HG03457 (cell line): ENCODE measurements around the gene KDM2A.
"Not testable (repeated sequence)": the region's sequence is repeated elsewhere in the genome, so short reads cannot be mapped to it uniquely, and the experiment has no call there.

Experiments
- ATAC-seq: cut with Tn5 transposase; IDR thresholded peaks from one replicate; pipeline ENCODE4 v1.9.1; 2021; ENCODE audit warnings: moderate number of reproducible peaks; ENCODE audit not compliant: unreplicated experiment

Gene KDM2A

DNA sequence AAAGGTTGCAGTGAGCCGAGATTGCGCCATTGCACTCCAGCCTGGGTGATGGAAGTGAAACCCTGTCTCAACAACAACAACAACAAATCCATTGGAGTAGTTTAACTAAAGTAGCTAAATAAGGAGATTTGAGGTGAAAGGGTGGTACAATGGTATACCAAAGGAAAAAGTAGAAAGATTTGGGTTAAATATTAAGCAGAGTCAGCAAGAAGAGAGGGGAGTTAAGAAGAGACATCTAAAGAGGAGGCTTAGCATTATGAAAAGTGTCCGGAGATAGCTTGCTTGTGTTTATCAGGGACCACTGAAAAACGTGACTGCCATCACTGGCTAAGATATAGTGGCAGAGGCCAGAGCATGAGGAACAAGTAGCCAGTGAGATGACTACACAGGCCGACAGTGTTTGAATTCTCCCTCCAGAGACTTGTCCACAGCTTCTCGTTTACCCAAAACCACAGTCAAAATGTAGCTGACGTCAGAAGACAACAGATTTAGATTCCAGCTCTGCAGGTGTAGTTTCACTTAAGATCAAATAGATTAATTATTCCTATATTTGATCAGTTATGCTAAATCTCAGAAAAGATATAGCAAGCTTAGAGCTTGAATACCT lies 114.6 kb downstream of the KDM2A start:
- no peak for ATAC-seq

DNA sequence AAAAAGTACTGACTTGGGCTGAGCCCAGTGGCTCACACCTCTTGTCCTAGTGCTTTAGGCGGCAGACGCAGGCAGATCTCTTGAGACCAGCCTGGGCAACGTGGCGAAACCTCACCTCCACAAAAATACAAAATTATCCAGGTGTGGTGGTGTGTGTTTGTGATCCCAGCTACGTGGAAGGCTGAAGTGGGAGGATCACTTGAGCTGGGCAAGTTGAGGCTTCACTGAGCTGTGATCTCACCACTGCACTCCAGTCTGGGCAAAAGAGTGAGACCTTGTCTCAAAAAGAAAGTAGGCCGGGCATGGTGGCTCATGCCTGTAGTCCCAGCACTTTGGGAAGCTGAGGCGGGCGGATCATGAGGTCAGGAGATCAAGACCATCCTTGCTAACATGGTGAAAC lies 115.5 kb downstream of the KDM2A start:
- ATAC-seq, result not testable (repeated sequence)

DNA sequence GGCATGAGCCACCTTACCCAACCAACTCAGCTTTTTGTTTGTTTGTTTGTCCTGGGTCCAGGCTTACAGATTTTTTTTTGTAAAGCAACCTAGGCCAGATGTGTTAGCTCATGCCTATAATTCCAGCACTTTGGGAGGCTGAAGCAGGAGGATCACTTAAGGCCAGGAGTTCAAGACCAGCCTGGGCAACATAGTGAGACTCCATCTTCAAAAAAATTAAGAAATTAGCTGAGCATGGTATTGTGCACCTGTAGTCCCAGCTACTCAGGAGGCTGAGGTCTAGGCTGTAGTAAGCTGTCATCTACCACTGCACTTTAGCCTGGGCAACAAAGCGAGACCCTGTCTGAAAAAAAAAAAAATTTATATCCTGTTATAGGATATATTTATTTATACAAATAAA lies 118.5 kb downstream of the KDM2A start:
- no peak for ATAC-seq

DNA sequence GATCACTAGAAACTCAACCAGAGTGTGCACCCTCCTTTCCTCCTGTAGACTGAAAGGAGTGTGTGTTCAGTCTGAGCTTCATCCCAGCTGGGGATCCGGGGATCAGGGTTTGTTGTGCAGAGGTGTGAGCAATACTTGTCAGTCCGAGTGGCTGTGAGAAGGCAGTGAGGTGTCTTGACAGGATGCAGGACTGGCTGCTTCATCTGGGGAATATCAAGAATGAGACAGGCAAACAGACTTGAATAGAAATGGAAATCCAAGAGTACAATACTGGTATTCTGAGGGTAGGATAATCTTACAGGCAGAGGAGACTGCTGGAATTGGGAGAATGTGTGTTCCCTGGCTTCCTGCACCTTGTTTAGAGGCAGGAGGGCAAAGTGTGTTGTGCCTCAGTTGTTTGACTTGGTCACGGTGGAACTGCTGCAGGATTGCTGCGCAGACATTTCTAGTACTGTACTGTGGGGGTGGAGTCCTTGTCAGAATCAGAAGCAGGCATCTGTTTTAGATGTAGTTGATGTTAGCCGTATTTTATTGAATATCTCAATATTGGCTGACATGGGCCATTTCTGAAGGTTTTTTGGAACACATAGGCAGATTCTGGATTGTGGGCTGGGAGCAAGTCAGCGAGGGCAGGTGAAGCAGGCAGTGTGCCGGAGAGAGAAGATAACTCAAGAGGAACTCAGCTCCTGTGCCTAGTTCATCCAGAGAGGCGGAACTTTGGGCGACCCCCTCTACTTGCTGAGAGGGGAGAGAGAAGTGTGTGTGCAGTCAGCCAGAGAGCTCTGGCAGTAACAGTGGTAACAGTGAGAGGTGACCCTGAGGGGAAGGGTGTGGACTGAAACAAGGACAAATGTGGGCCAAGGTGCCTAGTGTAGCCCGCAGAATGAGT lies 120.1 kb downstream of the KDM2A start:
- no peak for ATAC-seq

DNA sequence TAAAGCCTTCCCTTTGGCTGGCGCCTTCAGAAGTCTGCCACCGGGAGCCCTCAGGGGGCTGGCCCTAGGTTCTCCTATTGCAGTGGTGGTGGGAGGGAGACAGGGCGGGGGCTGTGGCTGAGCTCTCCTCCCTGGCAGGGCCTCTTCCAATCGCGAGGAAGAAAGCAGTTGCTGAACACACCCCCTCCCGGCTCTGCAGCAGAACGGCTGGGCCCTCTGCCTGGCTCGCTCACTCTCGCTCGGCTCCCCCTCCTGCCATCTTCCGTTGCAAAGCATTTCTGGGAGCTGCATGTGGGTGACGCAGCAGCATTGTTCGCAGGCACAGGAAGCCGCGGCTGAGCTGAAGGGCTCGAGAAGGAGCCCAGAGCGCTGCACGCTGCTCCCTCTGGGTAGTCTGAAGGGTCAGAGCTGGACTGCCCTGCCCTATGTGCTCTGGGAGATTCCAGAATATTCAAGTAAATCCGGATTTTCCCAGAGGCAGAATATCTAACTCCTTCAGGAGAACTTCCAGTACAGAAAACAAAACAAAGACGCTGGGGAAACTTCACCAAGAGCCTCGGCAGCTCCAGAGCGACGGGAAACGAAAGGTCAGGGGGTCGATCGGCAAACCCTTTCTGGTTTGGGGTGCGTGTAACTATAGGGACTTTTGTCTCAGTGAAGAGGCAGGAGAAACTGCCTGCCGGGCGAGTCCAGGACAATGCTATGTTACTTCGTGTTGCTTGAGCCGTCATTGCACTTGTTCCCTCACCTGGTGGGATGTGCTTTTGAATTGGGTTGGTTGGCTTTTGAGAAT lies 120.9 kb downstream of the KDM2A start:
- ATAC-seq, result peak; percentile 72

DNA sequence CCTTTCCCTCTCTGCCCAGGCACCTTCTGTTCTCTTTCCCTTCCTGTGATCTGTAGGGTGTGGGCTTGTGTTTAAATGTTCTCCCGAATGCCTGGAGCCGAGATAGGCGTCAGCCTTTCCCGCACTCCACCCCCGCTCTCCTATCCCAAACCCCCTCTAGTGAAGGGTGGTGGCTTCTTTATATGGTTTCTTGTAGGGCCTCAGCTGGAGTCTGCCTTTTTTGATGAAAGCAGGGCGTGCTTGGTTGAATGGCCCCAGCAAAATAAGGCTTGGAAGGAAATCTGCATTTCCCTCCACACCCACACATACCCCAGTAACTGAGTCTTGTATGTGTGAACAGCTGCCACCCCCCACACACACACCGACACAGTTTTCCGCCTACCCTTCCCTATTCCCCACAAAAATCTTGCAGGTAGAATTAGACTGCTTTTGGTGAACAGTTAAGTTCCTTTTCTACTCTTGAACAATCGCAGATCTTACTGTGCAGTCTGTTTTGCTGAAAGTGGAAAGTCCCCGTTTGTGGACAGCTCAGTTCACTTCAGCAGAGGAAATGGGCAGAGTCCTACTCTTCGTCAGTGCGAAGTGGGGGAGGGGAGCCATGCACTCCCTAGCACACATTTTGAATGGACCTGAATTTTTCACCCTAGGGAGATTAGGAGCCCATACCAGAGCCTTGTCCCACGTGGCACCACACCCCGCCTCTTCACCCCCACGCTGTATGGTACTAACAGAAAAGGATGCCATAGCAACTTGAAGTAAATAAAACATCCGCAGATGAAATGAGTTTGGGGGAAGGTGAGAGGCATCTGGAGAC lies 121.7 kb downstream of the KDM2A start:
- no peak for ATAC-seq

DNA sequence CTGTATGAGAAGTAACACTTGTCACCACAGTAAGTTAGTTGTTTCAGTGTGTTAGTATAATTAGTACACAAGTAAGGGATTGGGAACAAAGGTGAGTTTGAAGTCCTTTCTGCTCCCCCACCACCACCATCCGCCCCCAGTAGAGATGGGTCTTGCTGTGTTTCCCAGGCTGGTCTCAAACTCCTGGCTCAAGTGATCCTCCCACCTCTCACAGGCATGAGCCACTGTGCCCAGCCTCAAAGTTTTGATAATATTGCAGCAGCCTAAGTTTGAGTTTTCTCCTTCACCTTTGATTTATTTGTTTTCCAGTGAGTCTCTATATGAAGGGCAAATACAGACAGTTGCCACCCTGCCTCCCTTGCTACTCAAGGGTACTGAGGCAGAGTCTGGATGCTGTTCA lies 123.5 kb downstream of the KDM2A start:
- no peak for ATAC-seq

DNA sequence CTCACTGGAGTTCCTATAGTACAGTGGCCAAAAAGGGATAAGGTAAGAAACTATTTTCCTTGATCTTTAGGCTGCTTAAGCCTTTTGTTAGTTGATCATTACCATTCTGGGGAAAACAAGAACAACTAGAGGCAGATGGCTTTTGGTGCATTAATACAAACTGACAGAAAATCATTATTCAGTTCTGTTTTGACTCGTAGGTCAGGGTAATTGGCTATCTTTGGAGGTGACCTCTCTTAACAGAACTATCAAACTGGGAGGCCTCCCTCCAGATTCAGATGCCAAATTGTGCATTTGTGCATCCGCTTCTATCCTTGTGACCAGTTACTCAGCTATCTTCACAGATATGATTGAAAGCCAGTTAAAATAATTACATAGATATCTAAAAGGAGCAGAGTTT lies 124.0 kb downstream of the KDM2A start:
- no peak for ATAC-seq

DNA sequence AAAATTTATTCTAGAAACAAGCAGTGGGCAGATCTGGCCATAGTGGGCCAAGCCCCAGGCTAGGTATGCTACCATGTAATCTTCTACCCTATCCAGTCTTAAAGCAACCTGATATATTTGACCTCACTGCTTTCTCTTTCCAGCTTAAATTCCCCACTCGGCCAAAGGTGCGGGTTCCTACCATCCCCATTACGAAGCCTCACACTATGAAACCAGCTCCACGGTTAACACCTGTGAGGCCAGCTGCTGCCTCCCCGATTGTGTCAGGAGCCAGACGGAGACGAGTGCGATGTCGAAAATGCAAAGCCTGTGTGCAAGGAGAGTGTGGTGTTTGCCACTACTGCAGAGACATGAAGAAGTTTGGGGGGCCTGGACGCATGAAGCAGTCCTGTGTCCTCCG lies 126.0 kb downstream of the KDM2A start:
- ATAC-seq, result no peak

DNA sequence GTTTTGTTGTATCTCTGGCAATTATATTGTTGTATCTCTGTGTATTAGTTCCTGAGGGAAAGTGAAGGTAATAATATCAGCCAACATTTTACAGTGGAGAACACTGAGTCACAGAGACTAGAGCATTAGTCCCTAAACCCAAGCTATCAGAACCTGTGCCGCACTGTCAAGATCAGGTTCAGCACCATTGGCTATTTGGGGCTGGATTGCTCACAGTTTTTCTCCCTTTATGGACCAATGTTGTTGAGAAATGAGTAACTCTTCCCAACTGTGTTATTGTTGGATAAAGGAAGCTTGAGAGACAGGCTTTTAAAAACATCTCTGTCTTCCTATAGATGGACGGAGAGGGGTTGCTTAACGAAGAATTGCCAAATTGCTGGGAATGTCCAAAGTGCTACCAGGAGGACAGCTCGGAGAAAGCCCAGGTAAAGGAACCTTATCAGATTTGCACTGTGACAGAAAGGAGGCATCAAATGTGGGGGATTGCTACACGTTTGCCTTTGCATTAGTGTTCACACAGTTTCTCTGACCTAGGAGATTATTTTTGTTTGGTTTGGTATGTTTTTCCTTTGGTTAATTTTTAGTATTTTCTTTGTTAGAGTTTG lies 129.0 kb downstream of the KDM2A start:
- ATAC-seq, result no peak

DNA sequence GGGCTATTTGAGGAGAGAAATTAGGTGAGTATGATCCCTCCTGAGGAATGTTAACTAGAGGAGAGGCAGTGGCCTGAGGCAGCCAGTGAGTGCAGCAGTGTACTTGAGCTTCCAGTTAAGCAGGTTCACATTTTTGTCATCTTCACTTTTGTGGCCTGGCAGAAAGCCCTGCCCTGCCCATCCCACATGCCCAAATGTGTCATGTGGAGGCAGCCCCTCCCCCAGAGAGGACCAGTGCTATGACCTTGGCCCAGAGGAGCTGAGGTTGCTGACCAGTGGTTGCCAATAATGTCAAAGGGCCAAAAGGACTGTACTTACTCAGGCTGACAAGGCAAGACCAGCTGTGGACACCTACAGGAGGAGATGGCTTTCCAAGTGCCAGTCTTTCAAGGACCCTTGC lies 129.6 kb downstream of the KDM2A start:
- no peak for ATAC-seq

DNA sequence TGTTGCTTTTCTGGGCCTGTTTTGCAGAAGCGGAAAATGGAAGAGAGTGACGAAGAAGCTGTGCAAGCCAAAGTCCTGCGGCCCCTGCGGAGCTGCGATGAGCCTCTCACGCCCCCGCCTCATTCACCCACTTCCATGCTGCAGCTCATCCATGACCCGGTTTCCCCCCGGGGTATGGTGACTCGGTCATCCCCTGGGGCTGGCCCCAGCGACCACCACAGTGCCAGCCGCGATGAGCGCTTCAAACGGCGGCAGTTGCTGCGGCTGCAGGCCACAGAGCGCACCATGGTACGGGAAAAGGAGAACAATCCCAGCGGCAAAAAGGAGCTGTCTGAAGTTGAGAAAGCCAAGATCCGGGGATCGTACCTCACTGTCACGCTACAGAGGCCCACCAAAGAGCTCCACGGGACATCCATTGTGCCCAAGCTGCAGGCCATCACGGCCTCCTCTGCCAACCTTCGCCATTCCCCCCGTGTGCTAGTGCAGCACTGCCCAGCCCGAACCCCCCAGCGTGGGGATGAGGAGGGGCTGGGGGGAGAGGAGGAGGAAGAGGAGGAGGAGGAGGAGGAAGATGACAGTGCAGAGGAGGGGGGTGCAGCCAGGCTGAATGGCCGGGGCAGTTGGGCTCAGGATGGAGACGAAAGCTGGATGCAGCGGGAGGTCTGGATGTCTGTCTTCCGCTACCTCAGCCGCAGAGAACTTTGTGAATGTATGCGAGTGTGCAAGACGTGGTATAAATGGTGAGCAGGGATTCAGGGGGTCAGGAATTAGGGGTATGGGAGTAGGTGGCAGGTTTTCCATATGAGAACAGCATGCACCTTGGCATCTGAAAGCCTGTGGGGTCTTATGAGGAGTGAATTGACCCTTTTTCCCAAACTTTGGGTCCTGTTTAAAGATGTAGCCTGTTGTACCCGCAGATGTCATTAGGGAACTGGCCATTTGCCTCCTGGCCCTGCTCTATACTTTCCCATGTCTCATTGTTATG lies 131.3 kb downstream of the KDM2A start:
- no peak for ATAC-seq

DNA sequence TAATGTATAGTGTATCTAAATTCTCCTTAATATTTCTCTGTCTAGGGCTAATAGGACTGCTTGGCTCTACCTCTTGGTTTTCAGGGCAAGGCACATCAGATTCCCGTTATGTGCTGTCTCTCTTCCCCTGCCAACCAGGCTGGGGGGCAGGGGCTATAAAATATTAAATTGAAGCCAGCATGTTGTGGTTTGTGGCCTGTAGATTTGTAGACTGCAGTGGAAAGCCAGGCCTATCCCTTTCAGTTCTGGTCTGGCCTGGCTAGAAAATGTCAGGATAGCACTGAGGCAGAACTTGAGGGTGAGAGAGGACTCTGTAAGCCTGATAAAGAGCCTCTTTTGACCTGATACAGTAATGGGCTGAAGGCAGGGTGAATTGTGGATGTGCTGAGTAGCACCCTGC lies 132.8 kb downstream of the KDM2A start:
- no peak for ATAC-seq

DNA sequence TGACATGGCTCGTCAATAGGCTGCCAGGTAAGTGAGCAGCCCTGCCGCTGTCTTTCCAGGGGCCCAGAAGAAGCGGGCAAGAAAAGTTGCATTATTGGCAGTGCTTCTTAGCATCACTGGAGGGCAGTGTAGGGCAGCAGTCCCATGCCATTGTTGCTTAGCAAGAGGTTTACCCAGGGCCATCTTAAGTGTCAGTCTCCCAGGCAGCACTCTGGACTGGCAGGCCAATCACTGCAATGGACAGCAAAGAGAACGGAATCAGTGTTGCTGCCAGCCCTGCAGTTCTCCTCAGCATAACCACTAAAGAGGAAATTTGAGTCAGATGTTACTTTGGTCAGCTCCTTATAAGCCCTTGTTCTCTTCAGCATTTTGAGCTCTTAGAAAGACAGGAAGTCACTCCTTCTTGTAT lies 133.8 kb downstream of the KDM2A start:
- ATAC-seq, result no peak

DNA sequence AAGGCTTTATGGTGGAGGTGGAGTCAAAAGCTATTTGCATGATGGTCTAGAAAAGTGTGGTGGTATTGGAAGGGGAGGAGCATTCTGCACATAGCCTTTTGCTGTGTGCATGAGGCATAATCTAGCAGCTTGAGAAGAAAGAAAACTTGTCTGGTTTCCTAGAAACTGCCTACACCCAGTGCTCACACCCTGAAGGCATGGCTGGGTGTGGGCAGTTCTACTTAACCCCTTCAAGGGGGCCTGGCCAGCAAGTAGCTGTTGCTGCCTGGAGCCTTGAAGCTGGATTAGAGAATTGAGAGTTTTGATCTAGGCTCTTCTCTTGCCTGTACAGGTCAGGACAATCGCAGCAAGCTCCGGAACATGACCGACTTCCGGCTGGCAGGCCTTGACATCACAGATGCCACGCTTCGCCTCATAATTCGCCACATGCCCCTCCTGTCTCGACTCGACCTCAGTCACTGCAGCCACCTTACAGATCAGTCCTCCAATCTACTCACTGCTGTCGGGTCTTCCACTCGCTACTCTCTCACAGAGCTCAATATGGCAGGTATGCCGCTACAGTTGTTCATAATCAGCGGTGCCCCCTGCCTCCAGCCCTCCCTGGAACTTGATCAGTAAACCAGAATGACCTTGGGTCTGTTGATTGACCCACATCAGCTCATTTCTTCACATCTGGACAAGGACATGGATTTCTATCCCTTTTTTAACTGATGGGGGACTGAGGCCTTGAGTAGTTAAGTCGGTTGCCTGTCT lies 135.0 kb downstream of the KDM2A start:
- no peak for ATAC-seq

DNA sequence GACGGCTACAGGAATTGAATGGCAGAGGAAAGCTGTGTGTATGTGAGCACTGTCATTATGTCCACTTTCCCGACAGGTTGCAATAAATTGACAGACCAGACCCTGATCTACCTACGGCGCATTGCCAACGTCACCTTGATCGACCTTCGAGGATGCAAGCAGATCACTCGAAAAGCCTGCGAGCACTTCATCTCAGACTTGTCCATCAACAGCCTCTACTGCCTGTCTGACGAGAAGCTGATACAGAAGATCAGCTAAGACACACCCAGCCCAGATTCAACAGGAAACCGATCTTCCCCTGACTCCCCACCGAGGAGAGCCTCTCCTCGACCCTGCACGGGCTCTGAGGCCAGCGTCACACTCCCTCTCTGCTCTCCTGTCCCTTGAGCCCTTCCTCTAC lies 135.7 kb downstream of the KDM2A start:
- ATAC-seq, result no peak

DNA sequence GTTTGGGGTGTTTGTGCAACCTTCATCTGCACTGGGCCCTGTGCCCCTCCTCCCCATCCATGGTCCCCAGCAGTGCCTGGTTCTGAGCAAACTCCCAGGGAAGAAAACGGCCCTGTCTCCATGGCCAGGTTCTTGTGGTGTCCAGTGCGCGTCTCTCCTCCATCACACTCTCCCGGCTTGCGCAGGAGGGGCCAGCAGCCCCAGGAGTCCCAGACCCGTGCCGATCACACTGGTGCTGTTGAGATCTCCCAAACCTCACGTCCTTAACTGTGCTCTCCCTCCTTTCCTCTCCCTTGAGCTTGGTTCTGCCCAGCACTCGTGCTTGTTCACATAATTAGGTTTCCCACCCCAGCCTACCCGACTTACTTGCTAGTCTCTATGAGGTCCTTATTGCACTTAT lies 136.3 kb downstream of the KDM2A start:
- ATAC-seq, result no peak

DNA sequence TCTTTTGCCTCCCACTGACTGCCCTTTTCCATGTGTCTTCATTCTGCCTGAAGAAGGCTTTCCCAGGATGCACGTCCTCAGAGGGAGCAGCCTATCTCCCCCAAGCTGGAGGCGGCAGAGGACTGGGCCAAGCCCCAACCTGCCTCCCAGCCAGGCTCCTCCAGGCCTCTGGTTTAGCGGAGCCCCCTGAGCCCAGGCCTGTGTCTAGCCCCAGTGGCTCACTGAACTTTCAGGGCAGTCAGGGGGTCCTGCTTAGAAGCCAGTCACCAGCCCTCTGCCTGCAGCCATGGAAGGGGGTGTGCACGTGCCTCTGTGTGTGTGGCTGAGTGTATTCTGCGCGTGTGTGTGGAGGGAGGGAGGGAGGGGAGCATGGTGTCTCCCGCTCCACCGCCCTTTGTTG lies 136.8 kb downstream of the KDM2A start:
- no peak for ATAC-seq
